HG02938 (cell line): Measurements from ENCODE around the gene SOCS2.
A peak's percentile ranks its signal among the peaks of the same experiment; 100 is the strongest.
"Not testable (repeated sequence)": the region's sequence is repeated elsewhere in the genome, so short reads cannot be mapped to it uniquely, and the experiment has no call there.

Source experiments
- ATAC-seq: cut with Tn5 transposase; IDR thresholded peaks from one replicate; pipeline ENCODE4 v1.9.1; 2021; ENCODE audit warnings: mild to moderate bottlenecking, moderate library complexity; ENCODE audit not compliant: unreplicated experiment

The SOCS2 gene, protein sequence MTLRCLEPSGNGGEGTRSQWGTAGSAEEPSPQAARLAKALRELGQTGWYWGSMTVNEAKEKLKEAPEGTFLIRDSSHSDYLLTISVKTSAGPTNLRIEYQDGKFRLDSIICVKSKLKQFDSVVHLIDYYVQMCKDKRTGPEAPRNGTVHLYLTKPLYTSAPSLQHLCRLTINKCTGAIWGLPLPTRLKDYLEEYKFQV

GRCh38 chr12:93571925-93572711, at the start of gene SOCS2:
Gene SOCS2 (plus strand): TSS chr12:93572675. CDS start chr12:93572898, 223 bp downstream.
- no peak for ATAC-seq

DNA sequence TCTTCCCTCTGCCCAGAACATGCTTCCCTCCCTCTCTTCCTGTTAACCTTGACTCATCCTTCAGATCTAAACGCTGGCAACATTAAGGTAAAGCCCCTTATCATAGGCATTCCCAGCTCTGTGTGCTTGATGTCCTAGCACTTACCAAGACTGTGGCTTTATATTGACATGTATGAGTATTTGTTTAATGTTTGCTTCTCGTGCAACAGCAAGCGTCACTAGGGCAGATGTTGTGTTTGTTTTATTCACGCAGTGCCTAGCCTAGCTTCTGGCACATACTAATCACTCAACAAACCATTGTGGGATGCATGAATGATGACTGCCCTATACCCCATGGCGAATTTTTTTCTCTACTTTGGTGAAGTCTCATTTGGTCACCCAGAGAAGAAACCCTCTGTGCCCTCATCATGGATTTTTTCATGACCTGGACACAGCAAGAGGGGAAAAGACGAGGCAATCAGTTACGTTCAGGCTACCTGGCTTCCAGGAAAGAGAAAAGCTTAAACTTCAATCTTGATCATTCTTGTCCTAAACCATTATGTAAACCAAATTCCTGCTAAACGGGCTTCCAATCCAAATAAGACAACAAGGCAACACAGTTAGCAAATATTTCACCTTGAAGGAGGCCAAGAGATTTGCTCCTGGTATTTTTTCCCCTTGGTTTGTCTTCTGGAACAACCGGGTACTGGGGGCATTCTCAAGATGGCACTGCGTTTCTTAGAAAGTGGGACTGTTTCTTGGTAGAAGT, 47.9 kb upstream of the SOCS2 start:
- ATAC-seq: no peak

DNA sequence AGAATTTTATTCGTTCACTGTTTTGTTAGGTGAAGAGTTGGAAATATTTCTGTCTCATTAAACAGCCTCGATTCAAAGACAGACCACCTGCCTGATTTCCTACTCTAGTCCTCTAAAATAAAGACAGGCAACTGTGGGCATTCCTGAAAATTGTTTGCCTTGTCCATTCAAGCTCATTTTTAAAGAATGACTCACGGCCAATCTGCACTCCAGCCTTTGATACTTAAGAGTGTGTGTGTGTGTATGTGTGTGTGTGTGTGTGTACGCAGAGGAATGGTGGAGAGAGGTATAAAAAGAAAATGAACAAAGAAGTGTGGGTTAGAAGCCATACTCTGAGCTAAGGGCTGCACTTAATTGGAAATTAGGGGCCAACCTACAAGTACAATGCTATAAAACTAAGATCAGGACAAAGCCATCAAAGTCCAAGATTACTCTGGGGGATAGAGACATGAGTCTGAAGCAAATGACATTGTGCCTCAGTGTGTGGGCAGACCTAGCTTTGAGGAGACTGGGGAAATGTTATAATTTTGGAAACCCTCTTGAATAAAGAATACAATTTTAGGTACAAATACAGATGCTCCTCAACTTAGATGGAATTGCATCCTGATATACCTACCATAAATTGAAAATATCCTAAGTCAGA, 45.6 kb upstream of the SOCS2 start:
- no peak for ATAC-seq

DNA sequence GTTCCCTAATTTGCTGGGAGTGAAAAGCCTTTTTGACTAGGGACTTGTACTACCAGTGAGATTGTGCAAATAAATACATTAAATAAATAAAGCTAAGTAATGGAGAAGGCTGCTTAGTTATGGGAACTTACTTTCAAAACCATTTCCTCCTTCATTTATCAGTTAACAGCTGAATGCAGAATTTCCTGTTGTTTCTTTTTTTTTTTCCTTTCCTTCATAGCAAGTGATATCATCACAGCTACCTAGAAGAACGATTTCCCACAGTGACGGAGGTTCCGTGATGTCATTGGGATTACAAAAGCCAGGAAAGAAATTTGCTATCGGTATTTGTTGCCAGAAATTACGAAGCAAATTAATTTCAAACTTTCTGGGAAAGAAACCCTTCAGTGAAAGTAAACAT, 42.1 kb upstream of the SOCS2 start:
- no peak for ATAC-seq

DNA sequence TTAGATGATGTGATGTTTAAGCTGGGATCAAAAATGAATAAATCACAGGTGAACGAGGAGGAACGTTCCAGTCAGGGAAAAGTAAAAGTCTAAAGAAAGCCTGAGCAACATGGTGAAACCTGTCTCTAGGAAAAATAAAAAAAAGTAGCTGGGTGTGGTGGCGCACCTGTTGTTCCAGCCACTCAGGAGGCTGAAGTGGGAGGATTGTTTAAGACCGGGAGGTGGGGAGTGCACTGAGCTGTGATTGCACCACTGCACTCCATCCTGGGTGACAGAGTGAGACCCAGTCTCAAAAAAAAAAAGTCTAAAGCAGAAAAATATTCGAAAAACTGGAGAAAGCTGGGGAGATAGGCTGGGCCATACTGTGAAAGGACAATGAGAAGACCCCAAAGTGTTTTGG, 39.2 kb upstream of the SOCS2 start:
- ATAC-seq: no peak

DNA sequence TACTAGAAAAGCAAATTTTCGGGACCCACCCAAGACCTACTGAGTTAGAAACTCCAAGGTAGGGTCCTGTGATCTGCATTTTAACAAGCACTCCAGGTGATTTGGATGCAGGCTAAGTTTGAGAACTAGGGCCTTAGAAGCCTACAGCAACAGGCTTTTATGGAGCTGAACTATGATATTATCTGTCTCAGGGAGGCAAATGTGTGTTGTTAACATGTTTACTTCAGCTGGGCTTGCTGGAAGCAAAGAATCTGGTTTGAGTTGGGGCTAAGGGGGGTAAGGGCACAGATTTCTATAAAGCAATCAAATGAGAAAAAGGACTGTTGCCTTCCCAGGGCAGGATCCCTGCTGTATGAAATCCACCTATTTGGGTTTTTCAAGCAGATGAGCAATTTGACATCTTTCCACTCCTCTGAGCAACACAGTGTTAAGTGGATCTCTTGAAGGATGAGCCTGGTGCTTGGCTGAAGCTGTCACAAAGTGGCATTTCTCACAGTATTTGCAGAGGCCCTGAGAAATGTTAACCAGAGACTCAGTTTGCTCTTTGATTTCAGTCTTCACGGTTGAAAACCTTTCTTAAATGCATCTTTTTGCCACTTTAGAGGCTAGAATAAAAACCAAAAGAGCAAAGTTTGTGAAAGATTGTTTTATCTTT, 36.2 kb upstream of the SOCS2 start:
- ATAC-seq: no peak

DNA sequence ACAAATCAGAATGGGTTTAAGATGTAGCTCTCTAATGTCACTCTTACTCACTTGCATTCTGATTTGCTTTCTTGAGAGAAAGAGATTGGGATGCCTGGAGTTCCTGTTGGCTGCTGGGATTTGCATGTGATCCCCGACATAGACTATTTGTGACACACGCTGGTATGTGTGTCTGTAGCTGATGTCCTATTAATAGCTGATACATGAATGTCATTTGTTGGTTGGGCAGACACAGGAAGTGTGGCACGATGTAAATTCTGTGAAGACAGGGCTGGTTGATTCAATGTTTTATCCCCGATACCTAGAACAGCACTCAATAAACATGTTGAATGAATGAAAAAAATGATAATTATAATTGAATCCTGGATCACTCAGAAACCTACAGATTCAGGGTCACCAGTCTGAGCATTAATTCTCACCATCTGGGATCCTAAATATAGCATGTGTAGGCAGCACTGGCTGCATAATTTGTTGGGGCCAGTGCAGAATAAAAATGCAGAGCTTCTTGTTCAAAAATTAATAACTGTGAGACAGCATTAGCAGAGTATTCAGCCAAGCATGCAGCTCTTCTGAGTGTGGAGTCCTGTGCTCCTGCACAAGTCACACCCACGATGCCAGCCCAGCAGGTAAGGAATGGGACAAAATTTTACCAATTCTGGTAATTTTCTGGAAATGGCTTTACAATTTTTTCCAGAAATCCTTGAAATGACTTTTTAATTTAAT, 35.5 kb upstream of the SOCS2 start:
- peak; percentile 69 for ATAC-seq

- no peak for ATAC-seq
Measured at GRCh38 chr12:93537769-93538168, 34.7 kb upstream of the SOCS2 start.

DNA sequence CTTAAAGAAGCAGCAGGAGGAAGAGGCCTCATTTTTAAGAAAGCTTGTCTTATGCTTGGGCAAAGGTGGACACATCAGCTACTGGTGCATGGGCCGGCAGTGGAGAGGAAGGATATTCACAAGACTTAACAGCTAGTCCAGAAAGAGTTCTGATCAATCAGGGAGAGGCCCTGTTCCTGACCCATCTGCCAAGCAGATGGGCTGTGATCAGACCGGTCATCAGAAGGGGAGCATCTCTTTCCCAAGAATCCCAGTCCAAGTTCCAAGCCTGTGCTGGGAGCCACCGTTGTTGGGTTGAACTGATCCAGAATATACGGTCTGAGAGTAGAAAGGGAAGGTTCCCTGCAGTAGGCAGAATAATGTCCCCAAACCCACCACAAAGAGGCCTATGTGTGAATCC, 32.7 kb upstream of the SOCS2 start:
- ATAC-seq: no peak

DNA sequence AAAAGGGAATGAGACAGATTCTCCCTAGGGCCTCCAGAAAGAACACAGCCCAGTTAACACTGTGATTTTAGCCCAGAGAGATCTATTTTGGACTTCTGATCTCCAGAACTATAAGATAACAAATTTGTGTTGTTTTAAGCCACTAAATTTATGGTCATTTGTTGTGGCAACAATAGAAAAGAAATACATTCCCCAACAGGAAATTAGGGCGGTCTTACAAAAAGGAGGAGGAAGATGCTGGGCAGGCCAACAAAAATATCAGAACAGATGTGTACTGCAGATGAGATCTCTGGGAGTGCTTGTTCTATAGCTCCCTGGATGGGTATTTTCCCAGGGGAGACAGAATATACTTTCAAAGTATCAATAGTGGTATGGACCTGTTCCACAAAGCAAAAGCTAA, 32.0 kb upstream of the SOCS2 start:
- ATAC-seq: no peak

- no peak for ATAC-seq
Measured at GRCh38 chr12:93541578-93542225, 30.8 kb upstream of the SOCS2 start.

GRCh38 chr12:93547778-93548177, 24.7 kb upstream of the SOCS2 start:
- ATAC-seq: no peak

GRCh38 chr12:93549174-93549573, 23.3 kb upstream of the SOCS2 start:
- no peak for ATAC-seq

DNA sequence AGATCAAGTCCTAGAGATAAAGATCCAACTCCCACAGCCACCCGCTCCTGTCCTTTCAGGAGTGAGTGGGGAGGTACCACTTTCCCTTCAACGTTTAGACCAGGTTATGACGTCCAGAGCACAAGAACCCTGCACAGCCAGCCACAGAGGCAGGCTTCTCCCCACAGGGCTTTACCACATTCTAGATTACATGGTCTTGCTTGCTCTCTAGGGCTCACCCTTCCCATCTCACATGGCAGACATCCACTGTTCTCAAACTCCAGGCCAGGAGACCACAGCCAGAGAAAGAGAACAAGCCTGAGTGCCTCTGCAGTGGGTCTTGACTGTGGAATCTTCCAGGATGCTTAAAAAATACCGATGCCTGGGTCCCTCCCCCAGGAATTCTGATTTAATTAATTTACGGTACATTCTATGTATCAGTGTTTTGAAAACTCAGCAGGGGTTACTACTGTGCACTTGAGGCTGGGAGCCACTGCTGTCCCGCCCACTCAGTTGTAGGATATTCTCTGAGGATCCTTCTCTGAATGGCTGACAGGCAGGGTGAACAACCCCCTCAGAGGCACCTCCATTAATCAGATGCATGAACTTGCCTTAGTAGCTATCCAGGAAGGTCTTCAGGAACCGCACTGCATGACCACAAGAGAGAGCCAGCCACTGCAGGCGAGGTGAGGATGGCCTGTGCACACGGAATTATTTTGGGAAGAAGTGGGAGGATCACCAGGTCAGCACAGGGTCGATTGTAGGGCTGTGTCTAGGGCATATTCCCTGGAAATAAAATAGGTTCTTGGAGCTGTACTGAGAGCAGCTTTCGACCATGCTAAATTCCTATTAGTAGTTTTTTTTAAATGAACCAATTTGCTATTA, 21.5 kb upstream of the SOCS2 start:
- ATAC-seq: no peak

- ATAC-seq: no peak
Measured at GRCh38 chr12:93552427-93552826, 20.0 kb upstream of the SOCS2 start.

- ATAC-seq: not testable (repeated sequence)
Measured at GRCh38 chr12:93557879-93558278, 14.6 kb upstream of the SOCS2 start.

DNA sequence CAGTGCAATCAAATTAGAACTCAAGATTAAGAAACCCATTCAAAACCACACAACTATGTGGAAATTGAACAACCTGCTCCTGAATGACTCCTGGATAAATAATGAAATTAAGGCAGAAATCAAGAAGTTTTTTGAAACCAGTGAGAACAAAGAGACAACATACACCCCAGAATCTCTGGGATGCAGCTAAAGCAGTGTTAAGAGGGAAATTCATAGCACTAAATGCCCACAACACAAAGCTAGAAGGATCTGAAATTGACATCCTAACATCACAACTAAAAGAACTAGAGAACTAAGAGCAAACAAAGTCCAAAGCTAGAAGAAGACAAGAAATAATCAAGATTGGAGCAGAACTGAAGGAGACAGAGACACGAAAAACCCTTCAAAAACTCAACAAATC, 13.8 kb upstream of the SOCS2 start:
- ATAC-seq: not testable (repeated sequence)

- ATAC-seq: no peak
Measured at GRCh38 chr12:93563807-93564538, 8.5 kb upstream of the SOCS2 start.
